NT2/D1 (cell line): ENCODE data around the gene CTSD.

Experiments
- DNase-seq: peaks from one replicate; pipeline ENCODE4 v3.0.0-alpha.2; 2011; ENCODE audit warnings: low read depth, low spot score
- H3K27me3 ChIP-seq: 2 replicates; pipeline ENCODE4 v1.6.0; 2011; ENCODE audit warnings: mild to moderate bottlenecking; ENCODE audit not compliant: insufficient read length, insufficient read depth
- H3K36me3 ChIP-seq: 2 replicates; pipeline ENCODE4 v1.6.1; 2011; ENCODE audit warnings: mild to moderate bottlenecking, low read length, mixed read lengths; ENCODE audit not compliant: insufficient read depth, insufficient read length
- H3K4me1 ChIP-seq: 2 replicates; pipeline ENCODE4 v1.5.1; 2011; ENCODE audit not compliant: insufficient read depth, insufficient read length
- H3K4me3 ChIP-seq: 2 replicates; pipeline ENCODE4 v1.5.1; 2011; ENCODE audit warnings: low read depth; ENCODE audit not compliant: insufficient read length
- H3K9ac ChIP-seq: 2 replicates; pipeline ENCODE4 v1.6.0; 2011; ENCODE audit warnings: low read depth; ENCODE audit not compliant: insufficient read length
- H3K9me3 ChIP-seq: 2 replicates; pipeline ENCODE4 v1.5.1; 2011; ENCODE audit warnings: mild to moderate bottlenecking, low read length; ENCODE audit not compliant: insufficient read depth
- SUZ12 ChIP-seq: IDR thresholded peaks from 2 replicates; pipeline ENCODE4 v1.6.1; 2011; ENCODE audit not compliant: insufficient read length, insufficient read depth; ENCODE audit errors: extremely low read depth
- YY1 ChIP-seq: IDR thresholded peaks from 2 replicates; pipeline ENCODE4 v1.6.1; 2011; ENCODE audit not compliant: insufficient read length, insufficient read depth
- ZNF274 ChIP-seq: IDR thresholded peaks from 2 replicates; pipeline ENCODE4 v1.6.1; 2011; ENCODE audit warnings: mild to moderate bottlenecking, low read depth, low read length

CTSD gene

DNA sequence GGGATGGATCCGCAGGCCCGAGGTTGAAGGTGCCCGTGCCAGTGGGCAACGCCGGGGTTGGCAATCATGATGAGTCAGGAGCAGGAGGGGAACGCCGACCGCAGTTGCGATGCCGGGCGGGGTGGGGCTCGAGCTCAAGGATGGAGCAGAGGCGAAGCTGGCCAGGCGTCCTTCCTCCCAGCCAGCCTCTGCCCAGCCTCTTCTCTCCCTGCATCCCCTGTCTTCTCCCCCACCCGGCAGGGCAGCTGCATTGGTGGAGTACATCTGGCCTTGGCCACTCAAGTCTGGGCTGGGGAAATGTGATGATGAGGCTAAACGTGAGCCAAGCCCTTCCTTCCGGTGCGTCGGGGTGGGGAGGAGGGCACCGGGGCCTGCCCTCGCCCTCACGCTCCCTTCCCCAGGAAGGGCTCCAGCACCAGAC is 17.2 kb downstream of the CTSD start:
- Histone ChIP-seq H3K27me3 (peaks cover 44% of the 10 kb centered on the region), H3K4me3 (no peak overlapping the region), H3K9ac (no peak overlapping the region), H3K36me3 (peaks cover 2% of the 10 kb centered on the region), H3K9me3 (peaks cover 5% of the 10 kb centered on the region; the same call in 1 of the 2 replicates), H3K4me1 (peaks cover 18% of the 10 kb centered on the region)
- DNase-seq, result no peak
- TF ChIP-seq SUZ12, result no peak

- Histone ChIP-seq H3K27me3 (peaks cover 50% of the 10 kb centered on the region), H3K4me1 (peaks cover 15% of the 10 kb centered on the region), H3K9ac (no peak overlapping the region), H3K9me3 (peaks cover 5% of the 10 kb centered on the region; the same call in 1 of the 2 replicates), H3K4me3 (no peak overlapping the region), H3K36me3 (no peaks in the 10 kb centered on the region)
- no peak for DNase-seq
- no peak for TF ChIP-seq YY1
- TF ChIP-seq SUZ12, result no peak
- TF ChIP-seq ZNF274, result no peak
These were observed 17.9 kb downstream of the CTSD start for GRCh38 chr11:1745701-1746320.

DNA sequence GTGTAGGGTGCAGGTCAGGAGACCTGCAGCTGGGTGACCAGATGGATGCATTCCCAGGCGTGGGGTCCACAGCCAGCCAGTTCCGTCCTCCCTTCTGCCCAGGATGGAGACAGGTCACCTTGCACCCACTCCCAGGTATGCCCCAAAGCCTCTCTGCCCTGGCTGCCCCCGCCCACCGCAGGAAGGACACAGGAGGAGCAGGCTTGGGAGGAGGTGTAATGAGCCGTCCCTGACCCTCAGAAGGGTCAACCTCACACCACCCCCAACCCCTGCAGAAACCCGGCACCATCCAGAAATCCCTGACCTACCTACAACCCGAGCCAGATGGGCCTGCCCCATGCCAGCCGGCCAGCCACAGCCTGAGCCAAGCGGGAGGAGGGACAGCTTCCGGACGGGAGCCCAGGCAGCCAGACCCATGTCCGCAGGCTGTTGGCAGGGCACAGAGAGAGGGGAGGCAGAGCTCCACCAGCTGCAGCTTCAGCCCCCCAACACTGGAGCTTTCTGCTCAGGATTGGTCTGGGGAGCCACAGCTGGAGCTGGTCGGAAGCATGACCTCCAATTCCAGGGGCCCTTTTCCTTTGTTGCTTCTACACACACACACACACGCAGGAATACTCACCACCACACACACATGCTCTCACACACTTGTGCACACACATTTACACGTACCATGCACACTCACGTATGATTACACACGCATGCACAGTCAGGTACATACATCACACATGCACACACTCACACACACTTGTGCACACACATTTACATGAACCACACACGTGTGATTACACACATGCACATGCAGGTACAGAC is 18.6 kb downstream of the CTSD start:
- Histone ChIP-seq H3K4me3 (no peak overlapping the region), H3K9ac (no peak overlapping the region), H3K27me3 (peaks cover 50% of the 10 kb centered on the region), H3K4me1 (peaks cover 11% of the 10 kb centered on the region), H3K36me3 (no peaks in the 10 kb centered on the region), H3K9me3 (peaks cover 5% of the 10 kb centered on the region; the same call in 1 of the 2 replicates)
- DNase-seq, result no peak
- TF ChIP-seq SUZ12, result no peak
- no peak for TF ChIP-seq YY1
- TF ChIP-seq ZNF274, result no peak

DNA sequence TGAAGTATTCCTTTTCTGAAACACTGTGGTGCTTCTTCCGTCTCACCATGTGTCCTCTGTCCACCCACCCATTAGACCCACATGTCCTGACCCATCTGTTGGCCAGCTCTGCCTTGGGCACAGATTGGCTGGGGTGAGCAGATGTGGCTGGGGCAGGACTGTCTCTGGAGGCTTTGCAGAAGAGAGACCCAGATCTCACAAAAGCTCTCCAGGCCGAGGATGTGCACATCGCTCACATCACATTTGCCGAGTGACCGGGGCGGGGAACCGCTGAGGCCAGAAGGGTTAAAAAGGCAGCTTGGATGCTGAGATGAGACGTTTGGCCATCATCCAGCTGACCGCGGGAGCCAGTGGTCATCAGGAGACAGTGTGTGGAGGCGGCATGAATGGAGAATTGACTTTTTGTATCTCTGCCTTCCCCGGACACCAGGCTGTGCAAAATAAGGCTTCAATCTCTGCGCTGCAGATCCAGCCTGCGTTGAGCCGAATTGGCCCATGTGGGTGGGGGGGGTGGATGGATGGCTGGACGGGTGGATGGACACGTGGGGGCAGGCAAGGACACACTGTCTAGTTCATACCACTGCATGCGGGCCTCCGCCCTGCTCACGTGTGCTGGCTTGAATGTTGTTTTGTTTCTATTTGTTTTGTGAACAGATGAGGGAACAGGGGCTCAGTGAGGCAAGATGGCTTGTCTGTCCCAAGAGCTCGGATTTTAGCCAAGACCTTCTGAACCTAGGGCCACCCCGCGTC is 19.4 kb downstream of the CTSD start:
- peaks cover 5% of the 10 kb centered on the region; the same call in 1 of the 2 replicates for H3K9me3 ChIP-seq
- TF ChIP-seq YY1 (no peak), ZNF274 (no peak), SUZ12 (no peak)
- peaks cover 8% of the 10 kb centered on the region for H3K4me1 ChIP-seq
- DNase-seq, result no peak
- H3K36me3 ChIP-seq, result no peaks in the 10 kb centered on the region
- no peak overlapping the region for H3K9ac ChIP-seq
- no peak overlapping the region for H3K4me3 ChIP-seq
- H3K27me3 ChIP-seq, result peaks cover 48% of the 10 kb centered on the region

DNA sequence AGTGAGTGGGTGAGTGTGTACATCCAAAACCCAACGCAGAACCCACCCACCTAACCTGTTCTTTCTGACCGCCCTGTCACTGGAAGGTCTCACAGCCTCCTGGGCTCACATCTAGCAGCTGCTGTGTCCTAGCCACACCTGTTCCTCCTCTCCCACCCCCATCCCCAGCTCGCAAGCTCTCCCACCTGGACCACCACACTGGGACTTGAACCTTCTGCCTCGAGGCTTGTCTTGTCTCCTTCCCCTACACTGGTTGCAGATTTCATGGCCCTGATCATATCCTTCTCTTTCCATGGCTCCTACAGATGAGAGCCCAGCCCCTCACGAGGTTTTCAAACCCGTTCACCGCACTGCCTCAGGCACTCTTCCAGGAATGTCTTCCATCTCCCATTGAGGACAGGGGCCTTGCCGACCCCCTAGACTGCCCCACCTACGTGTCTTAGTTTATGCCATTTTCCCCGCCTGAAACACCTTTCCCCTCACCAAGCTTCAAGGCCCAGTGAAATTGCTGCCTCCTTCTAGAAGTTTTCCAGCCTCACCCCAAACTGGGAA is 20.1 kb downstream of the CTSD start:
- TF ChIP-seq ZNF274 (no peak), YY1 (no peak), SUZ12 (no peak)
- Histone ChIP-seq H3K36me3 (no peaks in the 10 kb centered on the region), H3K4me1 (peaks cover 5% of the 10 kb centered on the region), H3K9me3 (peaks cover 5% of the 10 kb centered on the region; the same call in 1 of the 2 replicates), H3K4me3 (no peak overlapping the region), H3K9ac (no peak overlapping the region), H3K27me3 (peaks cover 45% of the 10 kb centered on the region)
- no peak for DNase-seq

DNA sequence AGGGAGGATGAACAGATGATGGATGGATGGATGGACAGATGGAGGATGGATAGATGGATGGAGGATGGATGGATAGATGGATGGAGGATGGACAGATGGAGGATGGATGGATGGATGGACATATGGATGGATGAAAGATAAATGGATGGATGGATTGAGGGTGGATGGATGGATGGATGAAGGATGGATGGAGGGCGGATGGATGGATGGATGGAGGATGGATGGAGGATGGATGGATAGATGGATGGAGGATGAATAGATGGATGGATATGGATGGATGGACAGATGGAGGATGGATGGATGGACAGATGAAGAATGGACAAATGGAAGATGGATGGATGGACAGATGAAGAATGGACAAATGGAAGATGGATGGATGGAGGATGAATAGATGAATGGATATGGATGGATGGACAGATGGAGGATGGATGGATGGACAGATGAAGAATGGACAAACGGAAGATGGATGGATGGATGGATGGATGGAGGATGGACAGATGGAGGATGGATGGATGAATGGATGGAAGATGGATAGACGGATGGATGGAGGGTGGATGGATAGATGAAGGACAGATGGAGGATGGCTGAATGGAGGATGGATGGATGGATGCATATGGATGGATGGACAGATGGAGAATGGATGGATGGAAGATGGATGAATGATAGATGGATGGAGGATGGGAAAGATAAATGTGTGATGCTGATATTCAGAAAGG is 20.7 kb downstream of the CTSD start:
- Histone ChIP-seq H3K9me3 (peaks cover 5% of the 10 kb centered on the region; the same call in 1 of the 2 replicates), H3K4me1 (no peaks in the 10 kb centered on the region), H3K9ac (no peak overlapping the region), H3K4me3 (no peak overlapping the region), H3K36me3 (no peaks in the 10 kb centered on the region), H3K27me3 (peaks cover 43% of the 10 kb centered on the region)
- no peak for TF ChIP-seq YY1
- no peak for TF ChIP-seq SUZ12
- TF ChIP-seq ZNF274, result no peak
- DNase-seq, result no peak
